Adrenal gland (tissue), 5 donors: ENCODE results near the gene SEPTIN10.

Experiments
- POLR2A ChIP-seq, 2 donors: fragments of 450-650 bp; IDR thresholded peaks; one replicate each; pipeline ENCODE4 v1.6.1; 2017; ENCODE audit warnings: antibody characterized with exemption in 2 of 2, mild to moderate bottlenecking in 2 of 2, moderate library complexity in 1 of 2
- TF ChIP-seq, protein P1 (sequence below), 6 experiments: fragments of 450-650 bp in 4 of 6; fragments of 200-600 bp in 2 of 6; sonication (generic) in 1 of 6; IDR thresholded peaks; 1 replicate in 5 of 6; 2 replicates in 1 of 6; pipeline versions ENCODE4 v1.5.1 to v1.8.0; 2016 to 2021; ENCODE audit warnings: antibody characterized with exemption in 6 of 6, mild to moderate bottlenecking in 2 of 6, moderate library complexity in 1 of 6
- donor health status: DM: no; HTN: no; CAD: no.

DNA sequence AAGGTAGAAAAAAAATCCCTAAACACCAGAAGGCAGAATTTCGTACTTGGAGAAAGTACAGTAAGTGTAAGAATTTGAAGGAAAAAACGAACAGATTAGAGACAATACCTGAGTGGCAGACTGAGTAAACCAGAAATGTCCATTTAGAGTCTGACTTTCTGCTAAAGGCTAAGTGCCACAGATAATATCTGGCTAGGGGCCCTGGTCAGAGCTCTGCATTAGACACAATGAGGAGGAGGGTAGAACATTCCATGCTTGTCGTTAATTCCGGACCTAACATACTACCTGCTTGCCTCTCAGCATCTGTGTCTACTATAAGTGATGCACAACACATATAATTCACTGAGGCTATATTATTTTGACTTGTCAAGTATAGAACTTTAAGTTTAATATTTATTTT, 18.1 kb downstream of the SEPTIN10 start:
- TF ChIP-seq, protein P1, sequence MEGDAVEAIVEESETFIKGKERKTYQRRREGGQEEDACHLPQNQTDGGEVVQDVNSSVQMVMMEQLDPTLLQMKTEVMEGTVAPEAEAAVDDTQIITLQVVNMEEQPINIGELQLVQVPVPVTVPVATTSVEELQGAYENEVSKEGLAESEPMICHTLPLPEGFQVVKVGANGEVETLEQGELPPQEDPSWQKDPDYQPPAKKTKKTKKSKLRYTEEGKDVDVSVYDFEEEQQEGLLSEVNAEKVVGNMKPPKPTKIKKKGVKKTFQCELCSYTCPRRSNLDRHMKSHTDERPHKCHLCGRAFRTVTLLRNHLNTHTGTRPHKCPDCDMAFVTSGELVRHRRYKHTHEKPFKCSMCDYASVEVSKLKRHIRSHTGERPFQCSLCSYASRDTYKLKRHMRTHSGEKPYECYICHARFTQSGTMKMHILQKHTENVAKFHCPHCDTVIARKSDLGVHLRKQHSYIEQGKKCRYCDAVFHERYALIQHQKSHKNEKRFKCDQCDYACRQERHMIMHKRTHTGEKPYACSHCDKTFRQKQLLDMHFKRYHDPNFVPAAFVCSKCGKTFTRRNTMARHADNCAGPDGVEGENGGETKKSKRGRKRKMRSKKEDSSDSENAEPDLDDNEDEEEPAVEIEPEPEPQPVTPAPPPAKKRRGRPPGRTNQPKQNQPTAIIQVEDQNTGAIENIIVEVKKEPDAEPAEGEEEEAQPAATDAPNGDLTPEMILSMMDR (IDR thresholded peaks at IDR 0.05), result no peak
- no peak for TF ChIP-seq POLR2A (IDR thresholded peaks at IDR 0.05)
